ENCODE data around the gene RNF17. TPM values are rescaled to one million over a fixed set of nuclear protein-coding genes. Genes with fewer than 3 reads are reported as not detected.

RNF17 gene
- total and polyA plus RNA-seq, 2 donors (not counting 3 experiments of a cell fraction or from before 2014, with no cell fraction given) = 0.30 TPM; not detected in 1

GRCh38 chr13:24734950-24735349 lies 29.0 kb upstream of the RNF17 start:
- Histone ChIP-seq H3K4me2 (ENCODE audit: insufficient read depth, low read length) (no peak overlapping the region), H3K4me1 (ENCODE audit: control insufficient read depth, extremely low read depth, insufficient read depth, low read length) (no peaks in the 10 kb centered on the region), H3K27ac (ENCODE audit: insufficient read depth, low read depth, low read length) (no peak overlapping the region), H3K9me3 (replicated peaks; ENCODE audit: control insufficient read depth, insufficient read depth, low read length) (no peaks in the 10 kb centered on the region), H3K36me3 (ENCODE audit: control insufficient read depth in 2 of 2, extremely low read depth in 1 of 2, insufficient read depth in 2 of 2, low read length in 2 of 2) (no peaks in the 10 kb centered on the region), H3K9me1 (replicated peaks; ENCODE audit: control insufficient read depth, extremely low read depth, insufficient read depth, low read length) (no peaks in the 10 kb centered on the region), H3K9ac (replicated peaks; ENCODE audit: extremely low read depth, insufficient read depth, low read length) (no peak overlapping the region), H3K27me3 (ENCODE audit: control insufficient read depth in 2 of 2, insufficient read depth in 2 of 2, low read length in 2 of 2) (no peaks in the 10 kb centered on the region), H3K4me3 (replicated peaks in 1 of 3; ENCODE audit: insufficient read depth in 1 of 3, low read depth in 1 of 3, low read length in 3 of 3) (no peak overlapping the region), H2AFZ (ENCODE audit: low read depth, low read length) (no peak overlapping the region), H3K79me2 (ENCODE audit: control insufficient read depth, insufficient read depth, low read length) (no peaks in the 10 kb centered on the region), H4K20me1 (replicated peaks; ENCODE audit: control insufficient read depth, extremely low read depth, insufficient read depth, low read length) (no peaks in the 10 kb centered on the region)
- POLR2A ChIA-PET = no interaction called here
- FAIRE-seq (no peak), DNase-seq (ENCODE audit: low read depth, low spot score) (no peak)
- dilution Hi-C loops (cut with MboI; ENCODE audit: extremely low pct_ligation_motif_present, low sequenced_read_pairs) (no loop called here), intact Hi-C loops (cut with micrococcal nuclease) (no loop called here)
- CTCF ChIA-PET = interaction anchor here (1.0 kb wide), 1 partner anchor 15 kb away, joined by 3 read pairs; no protein-coding TSS in a partner anchor
- TF ChIP-seq POLR2A (IDR thresholded peaks at IDR 0.05; ENCODE audit: low read depth, low read length) (no peak), MYC (IDR thresholded peaks at IDR 0.05; ENCODE audit: low read depth, low read length) (no peak), GATA2 (IDR thresholded peaks at IDR 0.05; ENCODE audit: insufficient read depth, insufficient read length, low read depth, low read length) (no peak), FOS (IDR thresholded peaks at IDR 0.05; ENCODE audit: borderline replicate concordance, insufficient read depth, low read length) (no peak), JUN (IDR thresholded peaks at IDR 0.05; ENCODE audit: borderline replicate concordance, insufficient read depth, insufficient read length, low read depth) (no peak), POLR2AphosphoS5 (IDR thresholded peaks at IDR 0.05; ENCODE audit: insufficient read depth, low read depth, low read length) (no peak)
- TF ChIP-seq, protein P1, sequence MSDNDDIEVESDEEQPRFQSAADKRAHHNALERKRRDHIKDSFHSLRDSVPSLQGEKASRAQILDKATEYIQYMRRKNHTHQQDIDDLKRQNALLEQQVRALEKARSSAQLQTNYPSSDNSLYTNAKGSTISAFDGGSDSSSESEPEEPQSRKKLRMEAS (IDR thresholded peaks at IDR 0.05; ENCODE audit: insufficient read depth, insufficient read length) = no peak
- TF ChIP-seq, protein P2, sequence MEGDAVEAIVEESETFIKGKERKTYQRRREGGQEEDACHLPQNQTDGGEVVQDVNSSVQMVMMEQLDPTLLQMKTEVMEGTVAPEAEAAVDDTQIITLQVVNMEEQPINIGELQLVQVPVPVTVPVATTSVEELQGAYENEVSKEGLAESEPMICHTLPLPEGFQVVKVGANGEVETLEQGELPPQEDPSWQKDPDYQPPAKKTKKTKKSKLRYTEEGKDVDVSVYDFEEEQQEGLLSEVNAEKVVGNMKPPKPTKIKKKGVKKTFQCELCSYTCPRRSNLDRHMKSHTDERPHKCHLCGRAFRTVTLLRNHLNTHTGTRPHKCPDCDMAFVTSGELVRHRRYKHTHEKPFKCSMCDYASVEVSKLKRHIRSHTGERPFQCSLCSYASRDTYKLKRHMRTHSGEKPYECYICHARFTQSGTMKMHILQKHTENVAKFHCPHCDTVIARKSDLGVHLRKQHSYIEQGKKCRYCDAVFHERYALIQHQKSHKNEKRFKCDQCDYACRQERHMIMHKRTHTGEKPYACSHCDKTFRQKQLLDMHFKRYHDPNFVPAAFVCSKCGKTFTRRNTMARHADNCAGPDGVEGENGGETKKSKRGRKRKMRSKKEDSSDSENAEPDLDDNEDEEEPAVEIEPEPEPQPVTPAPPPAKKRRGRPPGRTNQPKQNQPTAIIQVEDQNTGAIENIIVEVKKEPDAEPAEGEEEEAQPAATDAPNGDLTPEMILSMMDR (IDR thresholded peaks at IDR 0.05; ENCODE audit: extremely low read depth in 1 of 2, insufficient read depth in 1 of 2, low read depth in 1 of 2, low read length in 2 of 2) = no peak
- BruUV-seq (replicated peaks) = no TSS peak

All from endothelial cell of umbilical vein (primary cell).